NCI-H748 (cell line): Measurements from ENCODE around the gene EML6.

Source experiments
- DNase-seq: peaks from one replicate; lab custom pipeline; 2025; ENCODE audit not compliant: unreplicated experiment; lab: John Stamatoyannopoulos, UW

Gene EML6

DNA sequence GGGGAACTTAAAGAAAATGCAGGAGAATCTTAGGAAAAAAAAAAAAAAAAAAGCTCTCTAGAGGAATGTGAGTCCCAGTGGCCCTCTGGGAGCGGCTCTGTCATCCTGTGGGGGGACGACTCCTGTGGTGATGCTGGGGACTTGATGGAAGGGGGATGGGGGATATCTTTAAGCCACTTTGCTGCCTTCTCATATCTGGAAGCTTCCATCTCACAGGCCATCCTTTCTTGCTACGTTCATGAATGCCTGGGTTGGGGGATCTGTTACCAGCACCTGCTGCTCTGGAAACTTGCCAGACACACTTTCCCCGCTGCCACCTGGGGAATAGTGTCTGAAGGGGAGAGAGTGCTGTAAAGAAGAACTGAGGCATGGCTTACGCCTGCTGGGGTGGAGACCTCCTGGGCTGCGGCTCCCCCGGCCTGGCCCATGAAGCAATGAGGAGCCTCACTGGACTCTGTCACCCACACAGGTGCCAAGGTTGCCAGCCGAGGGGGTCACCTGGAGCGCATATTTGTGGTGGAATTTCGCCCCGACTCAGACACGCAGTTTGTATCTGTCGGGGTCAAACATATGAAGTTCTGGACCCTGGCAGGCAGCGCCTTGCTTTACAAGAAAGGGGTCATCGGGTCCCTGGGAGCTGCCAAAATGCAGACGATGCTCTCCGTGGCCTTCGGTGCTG, 234.0 kb downstream of the EML6 start:
- peak; percentile 24 for DNase-seq

DNA sequence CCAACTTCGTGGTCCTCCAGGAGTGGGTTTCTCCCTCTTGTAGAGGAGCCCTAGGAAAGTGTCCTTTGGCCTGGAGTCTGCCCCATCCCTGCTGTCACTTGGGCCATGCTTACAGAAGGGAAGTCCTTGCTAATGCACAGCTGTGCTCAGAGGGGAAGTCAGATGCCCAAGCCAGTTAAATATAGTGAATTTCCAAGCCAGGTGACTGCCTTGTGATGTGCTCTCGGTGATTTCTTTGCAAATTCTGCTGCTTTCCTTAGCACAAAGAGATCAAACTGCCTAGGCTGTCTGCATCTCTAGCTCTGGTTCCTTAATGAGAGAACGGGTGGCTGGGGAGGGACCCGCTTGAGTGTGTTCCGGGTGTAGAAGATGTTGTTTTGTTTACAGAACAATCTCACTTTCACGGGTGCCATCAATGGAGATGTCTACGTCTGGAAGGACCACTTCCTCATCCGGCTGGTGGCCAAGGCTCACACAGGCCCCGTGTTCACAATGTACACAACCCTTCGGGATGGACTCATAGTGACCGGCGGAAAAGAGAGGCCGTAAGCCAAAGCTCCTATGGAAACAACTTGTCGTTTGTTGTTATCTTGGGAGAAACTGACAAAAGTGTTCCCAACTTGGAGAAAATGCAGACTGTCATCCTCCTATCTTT, 235.4 kb downstream of the EML6 start:
- no peak for DNase-seq

DNA sequence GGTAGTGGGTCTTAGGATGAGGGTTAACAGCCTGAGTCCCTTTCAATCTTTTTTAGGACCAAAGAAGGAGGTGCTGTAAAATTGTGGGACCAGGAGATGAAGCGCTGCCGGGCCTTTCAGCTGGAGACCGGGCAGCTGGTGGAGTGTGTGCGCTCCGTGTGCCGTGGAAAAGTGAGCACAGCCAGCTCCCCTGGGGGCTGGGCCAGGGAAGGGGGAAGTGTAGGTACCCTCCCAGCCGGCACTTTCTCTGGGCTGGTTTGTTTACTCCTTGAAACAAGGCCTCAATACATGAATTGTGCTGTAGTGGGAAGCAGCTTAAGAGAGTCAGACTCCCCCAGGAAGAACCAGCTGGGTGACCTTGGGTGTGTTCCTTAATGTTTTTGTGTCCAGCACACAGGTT, 236.7 kb downstream of the EML6 start:
- DNase-seq: no peak

DNA sequence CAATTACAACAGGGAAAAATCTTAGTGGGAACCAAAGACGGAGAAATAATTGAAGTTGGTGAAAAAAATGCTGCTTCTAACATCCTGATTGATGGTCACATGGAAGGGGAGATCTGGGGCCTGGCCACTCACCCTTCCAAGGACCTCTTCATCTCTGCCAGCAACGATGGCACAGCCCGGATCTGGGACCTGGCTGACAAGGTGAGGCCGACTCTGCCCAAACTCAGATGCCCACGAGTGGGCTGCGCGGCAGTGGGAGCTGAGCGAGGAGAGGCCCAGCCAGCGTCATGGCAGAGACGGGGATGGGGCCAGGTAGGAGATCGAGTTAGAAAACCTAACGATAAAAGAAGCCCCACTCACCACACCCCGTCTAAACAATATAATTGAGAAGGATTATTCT, 239.0 kb downstream of the EML6 start:
- DNase-seq: no peak

DNA sequence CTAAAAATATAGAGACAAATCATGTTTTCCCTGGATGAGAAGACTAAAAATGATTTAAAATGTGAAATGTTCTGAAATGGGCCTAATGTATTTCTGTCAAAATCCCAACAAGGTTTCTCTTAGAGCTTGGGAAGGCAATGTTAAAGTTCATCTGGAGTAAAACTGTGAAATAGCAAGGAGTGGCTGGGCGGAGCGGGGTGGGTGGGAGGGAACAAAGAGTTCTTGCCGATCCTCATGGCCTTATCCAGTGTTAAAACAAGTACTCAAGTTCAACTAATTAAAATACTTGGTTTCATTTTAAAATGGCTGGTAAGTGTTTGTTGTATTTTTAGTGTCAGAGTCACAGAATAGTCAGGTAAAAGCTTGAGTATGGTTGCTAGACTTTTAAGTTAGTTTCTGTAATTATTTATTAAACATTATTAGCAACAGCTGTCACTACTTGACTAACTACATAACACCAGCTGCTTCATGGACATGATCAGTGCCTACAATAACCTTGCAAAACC, 239.5 kb downstream of the EML6 start:
- no peak for DNase-seq

DNA sequence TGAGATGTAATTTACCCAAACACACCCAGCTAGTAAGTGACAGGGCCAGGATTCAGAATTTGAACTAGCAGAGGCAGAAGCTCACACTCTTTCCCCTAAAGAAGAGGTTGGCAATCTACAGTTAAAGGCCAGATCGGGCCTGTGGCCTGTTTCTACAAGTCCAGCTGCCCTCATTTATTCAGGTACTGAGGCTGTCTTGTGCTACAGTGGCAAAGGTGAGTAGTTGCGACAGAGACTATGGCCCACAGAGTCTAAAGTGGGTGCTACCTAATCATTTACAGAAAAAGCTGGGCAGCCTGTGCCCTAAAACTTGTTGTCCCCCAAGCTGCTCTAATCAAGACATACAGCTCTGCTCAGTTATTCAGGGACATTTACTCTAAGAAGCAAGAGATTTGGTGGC, 240.0 kb downstream of the EML6 start:
- no peak for DNase-seq

DNA sequence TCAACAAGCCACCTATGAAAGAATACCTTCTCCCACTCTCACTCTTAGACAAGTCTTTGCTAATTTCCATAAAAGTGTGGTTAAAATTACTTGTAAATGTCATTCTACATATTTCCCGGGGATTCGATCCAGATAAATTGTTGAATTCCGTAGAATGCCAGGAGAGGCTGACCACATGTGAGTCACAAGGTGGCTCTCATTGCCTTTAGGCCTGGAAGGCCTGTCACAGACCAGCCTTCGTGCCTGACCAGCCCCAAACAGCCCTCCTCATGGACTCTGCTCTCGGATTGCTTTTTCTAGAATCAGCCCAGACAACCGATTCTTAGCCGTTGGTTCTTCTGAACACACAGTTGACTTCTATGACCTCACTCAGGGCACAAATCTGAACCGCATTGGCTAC, 240.8 kb downstream of the EML6 start:
- no peak for DNase-seq

DNA sequence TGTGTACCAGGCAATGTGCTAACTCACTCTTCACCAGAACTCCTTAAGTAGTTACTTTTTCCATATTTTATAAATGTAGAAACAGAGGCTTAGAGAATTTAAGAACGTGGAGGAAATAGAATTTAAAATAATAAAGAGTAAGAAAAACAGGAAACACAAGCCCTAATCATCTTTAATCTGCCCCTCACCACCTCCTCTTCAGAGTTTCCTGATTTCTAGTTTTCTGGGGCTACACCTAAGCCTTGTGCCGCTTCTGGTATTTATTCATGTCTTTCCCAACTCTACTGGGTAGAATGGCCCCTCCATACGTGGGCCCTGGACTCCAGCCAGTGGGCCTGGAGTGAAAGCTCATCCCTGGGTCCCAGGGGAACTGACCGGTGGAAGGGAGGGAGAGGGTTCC, 241.4 kb downstream of the EML6 start:
- no peak for DNase-seq

DNA sequence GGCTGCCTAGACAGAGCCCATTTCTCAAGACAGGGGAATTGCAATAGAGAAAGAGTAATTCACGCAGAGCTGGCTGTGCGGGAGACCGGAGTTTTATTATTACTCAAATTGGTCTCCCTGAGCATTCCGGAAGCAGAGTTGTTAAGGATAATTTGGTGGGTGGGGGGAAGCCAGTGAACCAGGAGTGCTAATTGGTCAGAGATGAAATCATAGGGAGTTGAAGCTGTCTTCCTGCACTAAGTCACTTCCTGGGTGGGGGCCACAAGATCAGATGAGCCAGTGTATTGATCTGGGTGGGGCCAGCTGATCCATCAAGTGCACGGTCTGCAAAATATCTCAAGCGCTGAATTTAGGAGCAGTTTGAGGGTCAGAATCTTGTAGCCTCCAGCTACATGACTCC, 242.0 kb downstream of the EML6 start:
- DNase-seq: no peak

DNA sequence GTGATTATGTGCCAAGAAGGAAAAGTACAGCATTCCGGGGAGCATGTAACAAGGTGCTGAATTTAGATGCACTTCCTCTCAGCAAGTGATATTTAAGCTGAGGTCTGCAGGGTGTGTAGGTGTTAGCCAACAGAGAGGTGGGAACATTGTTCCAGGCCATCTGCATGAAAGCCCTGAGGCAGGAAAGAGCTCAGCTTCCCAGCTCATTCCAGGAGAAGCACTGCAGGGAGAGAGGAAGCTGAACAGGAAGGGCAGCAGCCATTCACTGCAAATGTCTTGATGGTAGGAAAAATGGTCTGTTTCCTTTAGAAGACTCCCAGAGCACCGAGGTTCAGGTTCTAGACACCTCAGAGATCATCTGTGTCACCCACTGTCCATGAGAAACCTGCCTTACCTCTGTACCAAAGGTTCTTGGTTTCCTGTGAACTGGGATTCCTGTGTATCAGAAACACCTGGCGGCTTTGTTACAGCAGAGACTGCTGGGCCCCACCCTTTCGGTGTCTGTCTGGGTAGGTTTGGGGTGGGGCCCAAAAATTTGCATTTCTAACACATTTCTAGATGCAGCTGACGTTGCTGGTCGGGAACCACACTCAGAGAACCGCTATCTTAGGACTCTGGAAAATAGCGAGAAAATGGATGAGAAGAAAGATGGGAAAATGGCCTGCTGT, 242.8 kb downstream of the EML6 start:
- DNase-seq: no peak

DNA sequence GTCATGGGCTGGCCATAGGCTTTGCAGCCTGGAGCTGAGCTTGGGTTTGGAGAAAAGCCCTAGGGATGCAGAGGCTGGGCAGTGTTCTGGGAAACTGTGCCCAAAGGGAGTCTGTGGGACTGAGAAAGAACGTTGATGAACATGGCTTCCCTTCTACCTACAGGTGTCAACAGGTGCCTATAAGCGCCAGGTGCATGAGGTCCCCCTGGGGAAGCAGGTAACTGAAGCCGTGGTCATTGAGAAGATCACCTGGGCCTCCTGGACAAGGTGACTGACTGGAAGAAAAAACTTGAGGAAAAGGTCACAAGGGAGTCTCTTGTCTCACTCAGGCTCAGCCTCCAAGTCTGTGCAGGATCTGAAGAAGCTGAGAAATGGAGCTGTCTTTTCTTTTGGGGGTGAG, 243.4 kb downstream of the EML6 start:
- DNase-seq: no peak

DNA sequence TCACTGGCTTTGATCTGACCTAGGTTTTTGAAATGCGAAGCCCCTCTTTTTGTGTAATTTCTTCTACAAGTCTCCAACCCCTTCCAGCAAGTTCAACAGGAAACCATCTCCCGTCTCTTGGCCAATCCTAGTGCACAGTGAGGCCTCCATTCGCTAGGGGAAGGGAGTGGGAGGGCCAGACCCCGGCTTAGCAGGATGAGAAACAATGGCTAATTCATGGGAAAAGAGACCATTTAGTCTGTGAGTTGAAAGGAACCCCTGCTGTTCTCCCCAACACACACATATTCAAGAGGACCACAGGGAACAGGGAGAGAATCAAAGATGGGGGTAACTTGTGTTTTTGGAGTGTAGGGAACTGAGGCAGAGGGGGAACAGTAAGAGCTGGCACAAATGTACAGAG, 243.8 kb downstream of the EML6 start:
- no peak for DNase-seq

DNA sequence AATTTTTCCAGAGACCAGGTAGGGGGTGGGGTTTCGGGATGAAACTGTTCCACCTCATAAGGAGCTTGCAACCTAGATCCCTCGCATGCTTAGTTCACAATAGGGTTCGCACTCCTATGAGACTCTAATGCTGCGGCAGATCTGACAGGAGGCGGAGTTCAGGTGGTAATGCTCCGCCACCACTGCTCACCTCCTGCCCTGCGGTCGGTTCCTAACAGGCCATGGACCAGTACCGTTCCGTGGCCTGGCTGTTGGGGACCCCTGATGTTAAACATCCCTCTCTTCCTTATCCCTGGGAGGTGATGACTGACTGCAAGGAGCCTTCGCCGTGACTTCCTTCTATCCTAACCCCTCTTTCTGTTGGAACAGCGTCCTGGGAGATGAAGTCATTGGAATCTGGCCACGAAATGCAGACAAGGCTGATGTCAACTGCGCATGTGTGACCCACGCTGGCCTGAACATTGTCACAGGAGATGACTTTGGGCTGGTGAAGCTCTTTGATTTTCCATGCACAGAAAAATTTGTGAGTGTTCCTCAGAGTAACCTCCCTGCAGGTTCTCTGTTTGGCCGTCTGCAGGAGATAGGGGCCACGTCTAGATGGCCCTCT, 244.4 kb downstream of the EML6 start:
- no peak for DNase-seq

DNA sequence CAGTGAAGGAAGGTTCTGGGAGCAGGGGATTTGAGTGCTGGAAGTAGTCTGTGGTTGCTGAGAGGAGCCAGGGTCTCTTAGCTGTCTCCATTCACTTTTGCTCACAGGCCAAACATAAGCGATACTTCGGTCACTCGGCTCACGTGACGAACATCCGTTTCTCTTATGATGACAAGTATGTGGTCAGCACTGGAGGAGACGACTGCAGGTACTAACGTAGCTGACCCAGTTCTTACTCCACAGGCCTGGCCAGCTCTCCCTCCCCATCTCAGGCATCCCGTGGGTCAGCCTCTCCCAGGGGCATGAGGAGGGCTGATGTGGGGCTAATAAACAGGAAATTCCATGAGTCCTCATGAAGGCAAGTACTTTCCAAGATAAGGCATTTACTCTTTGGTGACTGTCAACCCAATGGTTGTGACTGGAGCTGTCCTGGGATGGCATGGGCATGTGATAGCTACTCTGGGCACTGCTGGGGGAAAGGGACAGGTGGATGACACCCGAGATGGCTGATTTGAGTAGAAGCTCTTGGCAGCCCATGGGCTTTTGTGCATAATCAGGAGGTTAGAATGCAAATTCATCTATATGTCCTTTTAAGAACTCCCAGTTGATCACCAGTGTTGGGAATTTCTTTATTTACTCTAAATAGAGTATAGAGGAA, 245.2 kb downstream of the EML6 start:
- no peak for DNase-seq

DNA sequence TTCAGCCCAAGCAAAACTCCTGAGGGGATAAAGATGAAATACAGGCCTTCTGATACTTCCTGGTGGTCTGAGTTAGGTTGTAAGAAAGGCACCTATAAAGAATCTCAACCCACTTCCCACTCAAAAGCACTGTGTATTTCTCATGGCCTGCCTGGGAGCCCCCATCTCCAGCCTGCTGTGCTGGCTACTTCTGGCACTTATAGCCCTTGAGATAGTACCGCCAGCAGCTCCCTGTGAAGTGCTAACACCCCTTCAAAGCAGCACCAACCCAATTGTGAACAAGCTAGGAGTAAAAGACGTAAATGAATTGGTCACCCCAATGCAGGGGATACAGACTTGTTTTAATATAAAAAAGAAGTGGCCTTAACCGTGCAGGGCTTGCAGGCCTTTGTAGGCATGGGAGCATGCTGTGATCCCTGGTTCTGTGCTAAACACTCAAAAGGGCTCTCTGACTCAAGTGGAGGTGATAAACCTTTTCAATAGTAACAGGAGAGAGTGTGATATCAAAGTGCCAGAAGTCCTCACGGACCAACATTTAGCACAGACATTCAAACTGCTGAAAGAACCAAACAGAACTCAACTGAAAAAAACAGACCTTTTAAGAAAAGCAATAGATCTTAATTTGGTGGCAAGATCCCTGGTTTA, 246.0 kb downstream of the EML6 start:
- no peak for DNase-seq

DNA sequence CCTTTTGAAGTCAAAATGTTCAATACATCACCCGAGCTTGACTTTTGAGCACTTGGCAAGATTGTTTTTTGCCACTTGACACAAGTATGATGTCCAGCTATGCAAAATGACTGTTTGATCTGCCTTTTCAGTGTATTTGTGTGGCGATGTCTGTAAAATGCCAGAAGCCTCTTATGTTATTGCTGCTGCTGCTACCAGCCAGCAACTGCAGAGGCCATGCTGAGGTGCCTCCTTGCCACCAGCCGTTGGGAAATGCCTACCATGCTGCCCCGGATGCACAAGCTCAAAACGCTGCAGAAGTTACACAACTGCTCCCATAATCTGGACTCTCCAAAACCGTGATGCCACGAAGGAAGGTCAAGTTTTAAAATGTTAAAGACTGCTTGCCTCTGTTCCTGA, 246.5 kb downstream of the EML6 start:
- no peak for DNase-seq

DNA sequence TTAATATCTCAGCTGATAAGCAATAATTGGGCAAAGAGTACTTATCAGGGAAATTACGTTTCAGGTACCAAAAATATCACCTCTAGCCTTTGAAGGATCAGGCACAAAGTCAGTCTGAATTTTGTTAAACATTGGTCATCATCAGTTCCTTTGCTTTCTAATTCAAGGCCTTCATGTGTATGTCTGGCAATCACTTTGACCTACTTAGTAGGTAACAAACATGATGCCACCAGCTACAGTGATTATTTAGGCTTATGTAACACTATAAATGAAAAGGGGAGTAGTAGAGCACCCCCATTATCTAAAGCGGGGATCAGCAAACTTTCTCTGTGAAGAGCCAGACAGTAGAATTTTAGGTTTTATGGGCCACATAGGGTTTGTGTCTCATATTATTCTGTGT, 251.7 kb downstream of the EML6 start:
- DNase-seq: no peak

DNA sequence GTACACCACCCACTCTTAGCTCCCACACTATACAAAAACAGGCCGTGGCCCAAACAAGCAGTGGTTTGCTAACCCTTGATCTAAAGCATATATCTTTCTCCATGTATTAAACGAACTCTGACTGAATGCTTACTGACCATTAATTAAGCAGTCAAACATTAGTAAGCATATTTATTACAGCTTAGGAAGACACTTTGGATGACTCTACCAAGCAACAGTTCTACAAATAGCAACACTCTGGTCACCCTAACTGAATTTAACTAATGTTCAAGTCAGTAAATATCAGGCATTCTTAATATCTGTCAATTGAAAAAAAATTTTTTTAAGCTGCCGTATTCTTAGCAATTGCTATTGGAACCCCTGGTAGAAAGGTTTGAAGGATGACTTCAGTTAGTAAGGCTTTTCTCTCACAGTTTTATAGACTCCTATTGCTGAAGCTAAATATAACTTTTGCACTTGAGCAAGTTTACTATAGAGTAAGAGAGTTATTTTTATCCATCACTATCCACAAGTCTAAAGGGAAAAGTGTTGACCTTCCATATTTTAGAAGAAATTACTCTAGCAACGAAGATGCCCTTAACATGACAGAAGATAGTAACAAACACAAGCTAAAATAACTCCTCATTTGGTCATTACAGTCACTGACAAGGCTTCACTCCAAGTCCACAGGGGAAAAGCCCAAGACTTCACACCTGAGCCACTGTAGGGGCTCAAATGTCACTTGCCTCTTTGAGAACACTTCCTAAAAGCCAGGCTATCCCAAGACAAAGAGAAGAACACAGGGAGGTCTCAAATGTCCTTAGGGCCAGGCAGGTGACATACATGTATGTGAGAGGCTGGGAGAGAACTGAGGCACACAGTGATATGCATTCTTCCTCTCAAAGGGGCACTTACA, 252.4 kb downstream of the EML6 start:
- DNase-seq: no peak

DNA sequence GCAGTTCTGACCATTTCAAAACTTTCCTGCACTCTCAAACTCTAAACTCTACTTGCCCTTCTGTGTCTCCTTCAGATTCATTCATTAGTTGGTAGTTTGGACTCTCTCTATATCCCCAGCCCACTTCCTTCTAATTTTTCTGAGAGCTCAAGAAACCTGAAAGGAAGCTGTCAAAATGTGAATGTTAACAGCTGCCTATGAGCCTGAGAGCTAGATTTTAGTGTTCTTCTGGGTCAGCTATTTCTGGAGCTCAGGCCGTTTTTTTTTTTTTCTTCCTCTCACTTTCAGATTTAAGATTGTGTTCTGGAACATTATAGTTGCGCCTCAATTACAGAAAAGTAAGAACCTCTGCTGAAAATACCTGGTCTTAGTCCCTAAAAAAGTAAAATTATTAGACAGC, 253.7 kb downstream of the EML6 start:
- no peak for DNase-seq
